CD4-positive, CD25-positive, alpha-beta regulatory T cell (primary cell): ENCODE measurements around the gene IGFL1. TPM values are rescaled to one million over a fixed set of nuclear protein-coding genes. Genes with fewer than 3 reads are reported as not detected.
"Not testable (repeated sequence)": the region's sequence is repeated elsewhere in the genome, so short reads cannot be mapped to it uniquely, and the experiment has no call there.

Source experiments
- ATAC-seq, 2 donors: fragments of 150-1000 bp; cut with Tn5 transposase; one replicate each; pipeline ENCODE4 v1.10.0; 2021; ENCODE audit warnings: low read depth in 2 of 2, moderate number of reproducible peaks in 2 of 2, moderate library complexity in 1 of 2
- DNase-seq, 3 donors: peaks; one replicate each; pipeline versions ENCODE4 v3.0.0 to v3.0.0-alpha.2; 2012 to 2022; ENCODE audit warnings: mixed read lengths in 1 of 3
- H3K27ac ChIP-seq: one replicate; pipeline ENCODE4 v1.7.0; 2013; ENCODE audit warnings: mild to moderate bottlenecking, low read length; ENCODE audit not compliant: insufficient read depth, poor library complexity, severe bottlenecking
- H3K27me3 ChIP-seq: one replicate; pipeline ENCODE4 v1.7.0; 2013; ENCODE audit warnings: low read length; ENCODE audit not compliant: control insufficient read depth, insufficient read depth
- H3K36me3 ChIP-seq: one replicate; pipeline ENCODE4 v1.7.0; 2013; ENCODE audit warnings: mild to moderate bottlenecking, low read length, moderate library complexity; ENCODE audit not compliant: control insufficient read depth, insufficient read depth
- H3K4me1 ChIP-seq: 2 replicates; pipeline ENCODE4 v1.7.0; 2013; ENCODE audit warnings: mild to moderate bottlenecking, low read length; ENCODE audit not compliant: insufficient read depth, control insufficient read depth, poor library complexity, severe bottlenecking
- H3K4me3 ChIP-seq: one replicate; pipeline ENCODE4 v1.7.0; 2013; ENCODE audit warnings: low read depth, mild to moderate bottlenecking, low read length, moderate library complexity
- H3K9me3 ChIP-seq, 2 experiments: 1 replicate in 1 of 2; 2 replicates in 1 of 2; pipeline ENCODE4 v1.7.0; 2013; ENCODE audit warnings: low read length in 2 of 2, mild to moderate bottlenecking in 1 of 2, moderate library complexity in 1 of 2; ENCODE audit not compliant: control insufficient read depth in 2 of 2
- H3K27ac Mint-ChIP-seq, 3 donors: one replicate each; pipeline ENCODE4 v1.8.0; 2020 to 2022; ENCODE audit warnings: mild to moderate bottlenecking in 3 of 3, mixed read lengths in 3 of 3, moderate library complexity in 2 of 3
- H3K27me3 Mint-ChIP-seq: one replicate; pipeline ENCODE4 v1.8.0; 2022; ENCODE audit warnings: mild to moderate bottlenecking, mixed read lengths
- H3K36me3 Mint-ChIP-seq: one replicate; pipeline ENCODE4 v1.8.0; 2020; ENCODE audit warnings: mixed read lengths
- H3K4me1 Mint-ChIP-seq, 4 donors: one replicate each; pipeline ENCODE4 v1.8.0; 2020 to 2022; ENCODE audit warnings: mixed read lengths in 4 of 4, mild to moderate bottlenecking in 1 of 4
- H3K4me3 Mint-ChIP-seq, 4 donors: one replicate each; pipeline ENCODE4 v1.8.0; 2020 to 2022; ENCODE audit warnings: mild to moderate bottlenecking in 4 of 4, mixed read lengths in 4 of 4, moderate library complexity in 3 of 4
- H3K9me3 Mint-ChIP-seq, 7 donors: one replicate each; pipeline ENCODE4 v1.8.0; 2020 to 2022; ENCODE audit warnings: mixed read lengths in 7 of 7, mild to moderate bottlenecking in 3 of 7, moderate library complexity in 2 of 7
- polyA plus RNA-seq, 4 donors: library from polyadenylated mRNA; unstranded; fragments of 300-500 nt; fragmentation: Illumina TruSeq; gene quantifications; one replicate each; pipeline ENCODE4 v1.2.3, GENCODE V29; 2021
- total RNA-seq: library from RNA; stranded (reverse); gene quantifications from one replicate; pipeline ENCODE4 v1.2.3, GENCODE V29; 2022

IGFL1 gene
- total and polyA plus RNA-seq, 5 donors from 2014 or later: not detected

DNA sequence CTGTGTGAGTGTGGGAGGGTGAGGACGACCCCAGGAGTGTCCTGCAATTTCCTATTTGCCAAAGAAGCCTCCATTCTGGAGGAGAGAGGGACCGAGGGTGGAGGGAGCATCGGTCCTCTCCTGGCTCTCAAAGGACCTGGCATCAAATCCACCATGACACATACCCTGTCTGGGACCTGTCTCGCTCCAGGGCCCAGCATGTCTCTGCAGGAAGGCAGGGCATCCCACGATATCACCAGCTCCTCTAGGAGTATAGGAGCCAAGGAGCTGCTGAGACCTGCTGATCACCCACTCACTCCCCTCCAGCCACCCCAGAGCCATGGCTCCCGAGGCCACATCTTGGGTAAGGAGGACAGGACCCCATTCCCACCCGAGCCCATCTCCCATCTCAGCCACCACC, 33.6 kb upstream of the IGFL1 start:
- not testable (repeated sequence) for H3K27me3 ChIP-seq
- H3K27me3 Mint-ChIP-seq: peaks cover 32% of the 10 kb centered on the region

DNA sequence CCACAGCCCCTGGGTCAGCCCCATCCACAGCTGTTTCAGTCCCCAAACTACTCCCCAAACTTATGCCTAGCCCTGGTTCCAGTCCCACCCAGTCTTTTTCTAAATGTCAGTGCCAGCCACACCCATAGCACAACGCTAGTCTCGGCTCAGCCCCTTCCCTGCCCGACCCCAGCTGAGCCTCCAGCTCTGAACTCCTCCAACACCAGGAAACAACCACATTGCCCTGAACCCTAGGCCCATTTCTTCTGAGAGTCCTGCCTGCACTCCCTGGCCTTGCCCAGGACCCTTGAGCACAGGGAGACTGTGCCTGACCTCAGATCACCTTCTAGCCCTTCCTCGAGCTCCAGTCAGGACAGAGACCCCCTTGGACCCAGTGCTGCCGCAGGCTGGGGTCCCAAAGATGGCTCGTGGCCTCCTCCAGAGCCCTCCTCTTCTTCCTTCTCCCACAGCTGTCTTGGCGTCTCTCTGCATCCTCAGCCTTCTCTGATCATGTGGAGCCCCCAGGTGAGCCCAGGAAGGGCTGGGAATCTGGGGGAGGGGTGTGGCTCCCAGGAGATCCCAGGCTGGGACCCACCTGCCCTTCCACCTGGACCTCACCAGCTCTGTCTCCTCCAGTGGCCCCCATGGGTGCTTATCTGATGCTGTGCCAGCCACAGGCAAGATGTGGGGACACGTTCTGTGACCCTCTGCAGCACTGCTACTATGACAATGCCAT, 33.0 kb upstream of the IGFL1 start:
- Mint-ChIP-seq H3K4me3 (no peak overlapping the region), H3K9me3 (no peaks in the 10 kb centered on the region), H3K27me3 (peaks cover 38% of the 10 kb centered on the region), H3K27ac (no peak overlapping the region), H3K4me1 (no peaks in the 10 kb centered on the region), H3K36me3 (no peaks in the 10 kb centered on the region)
- no peak overlapping the region for H3K4me3 ChIP-seq
- no peak overlapping the region for H3K27ac ChIP-seq
- ATAC-seq (no peak), DNase-seq (no peak)
- H3K36me3 ChIP-seq: no peaks in the 10 kb centered on the region
- no peaks in the 10 kb centered on the region for H3K4me1 ChIP-seq
- no peaks in the 10 kb centered on the region for H3K27me3 ChIP-seq
- H3K9me3 ChIP-seq: no peaks in the 10 kb centered on the region

More for the DNA sequence above, 33.6 kb upstream of the IGFL1 start:
- H3K27ac ChIP-seq, ATAC-seq, H3K4me1 Mint-ChIP-seq, DNase-seq, H3K36me3 ChIP-seq, H3K4me1 ChIP-seq, H3K27ac Mint-ChIP-seq, H3K9me3 ChIP-seq, H3K9me3 Mint-ChIP-seq, H3K36me3 Mint-ChIP-seq, H3K4me3 ChIP-seq, H3K4me3 Mint-ChIP-seq: not testable (repeated sequence)

DNA sequence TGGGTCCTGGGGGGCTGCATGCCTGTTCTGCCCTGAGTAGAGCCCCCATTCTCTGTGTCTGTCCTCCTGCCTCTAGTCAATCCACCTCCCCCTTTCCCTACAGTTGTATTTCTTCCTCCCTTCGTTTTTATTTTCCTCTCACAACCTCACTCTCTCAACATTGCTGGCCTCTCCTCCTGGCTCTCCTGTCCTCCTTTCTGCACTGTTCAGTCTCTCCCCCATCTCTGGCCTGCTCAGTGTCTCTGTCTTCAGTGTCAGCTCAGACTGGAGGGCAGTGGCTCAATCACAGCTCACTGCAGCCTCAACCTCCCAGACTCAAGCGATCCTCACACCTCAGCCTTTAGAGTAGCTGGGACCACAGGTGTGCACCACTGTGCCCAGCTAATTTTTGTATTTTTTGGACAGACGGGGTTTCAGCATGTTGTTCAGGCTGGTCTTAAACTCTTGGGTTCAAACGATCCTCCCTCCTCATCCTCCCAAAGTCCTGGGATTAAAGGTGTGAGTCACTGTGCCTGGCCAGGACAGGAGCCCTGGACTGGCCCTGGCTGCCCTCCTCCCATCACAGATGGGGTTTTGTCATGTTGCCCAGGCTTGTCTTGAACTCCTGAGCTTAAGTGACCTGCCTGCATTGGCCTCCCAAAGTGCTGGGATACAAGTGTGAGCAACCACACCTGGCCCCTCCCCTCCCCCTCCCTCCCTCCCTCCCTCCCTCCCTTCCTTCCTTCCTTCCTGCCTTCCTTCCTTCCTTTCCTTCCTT, 32.0 kb upstream of the IGFL1 start:
- Histone ChIP-seq H3K9me3 (no peaks in the 10 kb centered on the region), H3K36me3 (no peaks in the 10 kb centered on the region), H3K27me3 (no peaks in the 10 kb centered on the region), H3K27ac (no peak overlapping the region), H3K4me3 (no peak overlapping the region), H3K4me1 (no peaks in the 10 kb centered on the region)
- Mint-ChIP-seq H3K27me3 (peaks cover 40% of the 10 kb centered on the region), H3K36me3 (no peaks in the 10 kb centered on the region), H3K27ac (no peak overlapping the region), H3K4me3 (no peak overlapping the region), H3K4me1 (no peaks in the 10 kb centered on the region), H3K9me3 (no peaks in the 10 kb centered on the region)
- ATAC-seq (no peak), DNase-seq (no peak)

- no peak for DNase-seq
- Mint-ChIP-seq H3K9me3 (no peaks in the 10 kb centered on the region), H3K36me3 (no peaks in the 10 kb centered on the region), H3K27me3 (peaks cover 36% of the 10 kb centered on the region), H3K4me3 (no peak overlapping the region), H3K27ac (no peak overlapping the region), H3K4me1 (no peaks in the 10 kb centered on the region)
- Histone ChIP-seq H3K4me3 (no peak overlapping the region), H3K27ac (no peak overlapping the region), H3K9me3 (no peaks in the 10 kb centered on the region), H3K4me1 (no peaks in the 10 kb centered on the region), H3K36me3 (no peaks in the 10 kb centered on the region), H3K27me3 (no peaks in the 10 kb centered on the region)
- ATAC-seq: no peak
These were observed 30.8 kb upstream of the IGFL1 start for GRCh38 chr19:46198756-46199155.

GRCh38 chr19:46201454-46202310, 27.9 kb upstream of the IGFL1 start:
- no peaks in the 10 kb centered on the region for H3K4me1 Mint-ChIP-seq
- no peaks in the 10 kb centered on the region for H3K36me3 Mint-ChIP-seq
- no peaks in the 10 kb centered on the region for H3K4me1 ChIP-seq
- H3K4me3 ChIP-seq: no peak overlapping the region
- DNase-seq: no peak
- peaks cover 28% of the 10 kb centered on the region for H3K27me3 Mint-ChIP-seq
- no peaks in the 10 kb centered on the region for H3K9me3 Mint-ChIP-seq
- ATAC-seq: no peak
- no peaks in the 10 kb centered on the region for H3K27me3 ChIP-seq
- H3K36me3 ChIP-seq: no peaks in the 10 kb centered on the region
- no peak overlapping the region for H3K27ac ChIP-seq
- H3K27ac Mint-ChIP-seq: no peak overlapping the region
- no peaks in the 10 kb centered on the region for H3K9me3 ChIP-seq
- no peak overlapping the region for H3K4me3 Mint-ChIP-seq

DNA sequence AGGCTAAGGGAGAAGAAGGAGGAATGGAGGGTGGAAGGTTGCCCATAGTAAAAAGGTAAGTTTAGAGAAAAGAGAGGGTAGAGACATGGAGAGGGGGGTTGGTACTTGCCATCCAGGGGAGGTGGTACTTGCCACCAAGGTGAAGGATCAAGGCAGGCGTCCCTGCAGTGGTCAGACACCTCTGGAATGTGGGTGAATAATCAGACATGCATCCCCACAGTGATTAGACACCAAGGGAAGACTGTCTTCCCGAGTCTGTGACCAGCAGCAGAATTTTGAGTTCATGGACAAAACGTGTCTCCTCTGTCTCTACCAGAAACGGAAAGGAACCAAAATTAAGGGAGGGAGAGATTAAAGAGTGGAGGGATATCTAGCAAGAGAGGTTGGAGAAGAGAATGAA, 27.1 kb upstream of the IGFL1 start:
- no peaks in the 10 kb centered on the region for H3K27me3 ChIP-seq

GRCh38 chr19:46202872-46203860, 26.4 kb upstream of the IGFL1 start:
- no peaks in the 10 kb centered on the region for H3K36me3 ChIP-seq
- H3K9me3 Mint-ChIP-seq: no peaks in the 10 kb centered on the region
- H3K27ac ChIP-seq: no peak overlapping the region
- no peaks in the 10 kb centered on the region for H3K27me3 ChIP-seq
- H3K4me3 Mint-ChIP-seq: no peak overlapping the region
- no peaks in the 10 kb centered on the region for H3K4me1 Mint-ChIP-seq
- H3K4me3 ChIP-seq: no peak overlapping the region
- DNase-seq (no peak), ATAC-seq (no peak)
- no peaks in the 10 kb centered on the region for H3K4me1 ChIP-seq
- no peaks in the 10 kb centered on the region for H3K9me3 ChIP-seq
- no peaks in the 10 kb centered on the region for H3K36me3 Mint-ChIP-seq
- no peak overlapping the region for H3K27ac Mint-ChIP-seq
- peaks cover 19% of the 10 kb centered on the region for H3K27me3 Mint-ChIP-seq

More for the DNA sequence above, 27.1 kb upstream of the IGFL1 start:
- peak overlapping the region in 1 of 3 donors; percentile 8 for H3K27ac Mint-ChIP-seq
- no peaks in the 10 kb centered on the region for H3K36me3 ChIP-seq
- no peak overlapping the region for H3K4me3 Mint-ChIP-seq
- H3K9me3 ChIP-seq: no peaks in the 10 kb centered on the region
- H3K27me3 Mint-ChIP-seq: peaks cover 21% of the 10 kb centered on the region
- H3K36me3 Mint-ChIP-seq: no peaks in the 10 kb centered on the region
- no peak overlapping the region for H3K4me3 ChIP-seq
- ATAC-seq (no peak), DNase-seq (no peak)
- no peaks in the 10 kb centered on the region for H3K4me1 ChIP-seq
- no peaks in the 10 kb centered on the region for H3K9me3 Mint-ChIP-seq
- no peak overlapping the region for H3K27ac ChIP-seq
- no peaks in the 10 kb centered on the region for H3K4me1 Mint-ChIP-seq
